Gastrocnemius medialis (tissue), 4 donors: ENCODE results near the gene CTXN1.

Experiments
- CTCF ChIP-seq, 5 experiments: fragments of 450-650 bp in 3 of 5; fragments of 200-600 bp in 2 of 5; sonication (generic) in 2 of 5; IDR thresholded peaks in 4 of 5; conservative IDR thresholded peaks in 1 of 5; 1 replicate in 4 of 5; 2 replicates in 1 of 5; pipeline ENCODE4 v1.5.1; 2016 to 2019; ENCODE audit warnings: antibody characterized with exemption in 5 of 5, mild to moderate bottlenecking in 3 of 5, moderate library complexity in 3 of 5
- POLR2A ChIP-seq, 2 donors: fragments of 450-650 bp; IDR thresholded peaks; one replicate each; pipeline ENCODE4 v1.6.1; 2017; ENCODE audit warnings: antibody characterized with exemption in 2 of 2, mild to moderate bottlenecking in 2 of 2, moderate library complexity in 2 of 2

GRCh38 chr19:7916103-7916954, 9.6 kb downstream of the CTXN1 start:
- TF ChIP-seq CTCF (IDR thresholded peaks at IDR 0.05 in 4 of 5, conservative IDR thresholded peaks at IDR 0.05 in 1 of 5) (no peak), POLR2A (IDR thresholded peaks at IDR 0.05) (no peak)
